Thymus (tissue), 11 donors: ENCODE results near the gene ID4. TPM values are rescaled to one million over a fixed set of nuclear protein-coding genes. Genes with fewer than 3 reads are reported as not detected.

Source experiments
- DNase-seq, 9 donors: peaks; one replicate each; pipeline ENCODE4 v3.0.0-alpha.2; 2013; ENCODE audit warnings: low spot score in 9 of 9, low read depth in 6 of 9, missing footprints in 1 of 9
- H3K27ac ChIP-seq, 2 donors: one replicate each; pipeline ENCODE4 v1.5.1; 2013; ENCODE audit warnings: control low read depth in 1 of 2, low read depth in 1 of 2, low read length in 1 of 2, mild to moderate bottlenecking in 1 of 2, moderate library complexity in 1 of 2
- H3K27me3 ChIP-seq, 2 donors: one replicate each; pipeline ENCODE4 v1.5.1; 2013; ENCODE audit warnings: low read length in 1 of 2; ENCODE audit not compliant: control insufficient read depth in 2 of 2, insufficient read depth in 1 of 2
- H3K36me3 ChIP-seq, 2 donors: one replicate each; pipeline ENCODE4 v1.5.1; 2013; ENCODE audit warnings: low read length in 1 of 2, mild to moderate bottlenecking in 1 of 2, moderate library complexity in 1 of 2; ENCODE audit not compliant: control insufficient read depth in 2 of 2, insufficient read depth in 2 of 2
- H3K4me1 ChIP-seq, 2 donors: one replicate each; pipeline ENCODE4 v1.5.1; 2013; ENCODE audit warnings: low read length in 2 of 2; ENCODE audit not compliant: control insufficient read depth in 2 of 2, insufficient read depth in 2 of 2
- H3K4me3 ChIP-seq, 2 donors: one replicate each; pipeline ENCODE4 v1.5.1; 2013; ENCODE audit warnings: low read length in 2 of 2, control low read depth in 1 of 2, mild to moderate bottlenecking in 1 of 2
- H3K9me3 ChIP-seq, 2 donors: one replicate each; pipeline ENCODE4 v1.5.1; 2013; ENCODE audit warnings: low read length in 1 of 2, mild to moderate bottlenecking in 1 of 2; ENCODE audit not compliant: control insufficient read depth in 2 of 2, insufficient read depth in 1 of 2
- WGBS: extraction: QIAGEN DNeasy Blood & Tissue Kit; methylation state at CpG from one replicate; pipeline ENCODE4 v1.1.7; 2013; 5-methylcytosine and 5-hydroxymethylcytosine counted together
- polyA plus RNA-seq: library from polyadenylated mRNA; stranded (reverse); fragments of 200-250 nt; gene quantifications from one replicate; pipeline ENCODE4 v1.2.3, GENCODE V29; 2013
- total RNA-seq: library from RNA; stranded (reverse); fragments of 120-200 nt; gene quantifications from one replicate; pipeline ENCODE4 v1.2.4, GENCODE V29; 2013
- donor health status: healthy.

Gene ID4
- total and polyA plus RNA-seq, 2 donors, result 1.5 to 10.9 TPM

DNA sequence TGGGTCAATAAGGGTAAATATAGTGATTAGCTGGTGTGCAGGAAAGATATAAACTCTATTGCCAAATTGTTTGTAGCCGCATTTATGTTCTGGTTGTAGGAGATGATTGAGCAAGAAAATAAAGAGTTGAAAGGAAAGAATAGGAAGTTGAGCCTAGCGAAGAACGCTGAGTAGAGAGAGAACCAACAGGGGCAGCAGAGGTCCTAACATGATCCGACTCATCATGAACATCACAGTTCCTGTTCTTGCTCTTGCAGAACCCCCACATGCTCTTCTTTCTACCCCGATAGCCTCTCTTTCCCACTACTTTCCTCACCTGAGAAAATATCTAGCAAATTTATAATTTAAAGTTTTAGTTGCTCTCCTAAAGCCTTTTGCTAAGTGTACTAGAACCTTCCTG, 9.9 kb upstream of the ID4 start:
- Histone ChIP-seq H3K4me3 (no peak overlapping the region), H3K27me3 (no peaks in the 10 kb centered on the region), H3K36me3 (no peaks in the 10 kb centered on the region), H3K4me1 (no peaks in the 10 kb centered on the region), H3K27ac (no peak overlapping the region), H3K9me3 (no peaks in the 10 kb centered on the region)
- 94% methylated on average over 5 of the region's 5 CpGs for WGBS
- no peak for DNase-seq

DNA sequence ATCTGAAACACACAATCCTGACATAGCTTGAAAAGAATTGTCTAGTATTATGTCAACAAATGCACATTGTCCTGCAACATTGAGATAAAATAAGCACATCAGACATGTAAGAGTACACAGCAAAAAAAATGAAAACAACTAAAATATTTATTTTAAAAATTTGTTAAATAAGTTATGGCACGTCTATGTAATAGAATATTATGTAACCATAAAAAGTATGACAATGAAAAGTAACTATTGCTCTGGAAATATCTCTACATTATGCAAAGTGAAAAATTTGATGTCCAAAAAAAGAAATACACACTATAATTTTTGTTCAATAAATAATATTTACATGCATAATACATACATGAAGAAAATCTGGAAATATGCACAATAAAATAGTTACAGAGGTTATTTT, 9.3 kb upstream of the ID4 start:
- Histone ChIP-seq H3K27me3 (no peaks in the 10 kb centered on the region), H3K4me3 (no peak overlapping the region), H3K4me1 (no peaks in the 10 kb centered on the region), H3K27ac (no peak overlapping the region), H3K36me3 (no peaks in the 10 kb centered on the region), H3K9me3 (no peaks in the 10 kb centered on the region)
- DNase-seq, result no peak
- WGBS, result 85% methylated on average over 1 of the region's 1 CpG

- no peak for DNase-seq
- Histone ChIP-seq H3K4me3 (no peak overlapping the region), H3K9me3 (no peaks in the 10 kb centered on the region), H3K36me3 (no peaks in the 10 kb centered on the region), H3K27ac (no peak overlapping the region), H3K27me3 (peaks cover 5 to 10% of the 10 kb centered on the region in 2 donors), H3K4me1 (no peaks in the 10 kb centered on the region)
- 97% methylated on average over 2 of the region's 2 CpGs for WGBS
Measured at GRCh38 chr6:19830171-19830570, 7.0 kb upstream of the ID4 start.

DNA sequence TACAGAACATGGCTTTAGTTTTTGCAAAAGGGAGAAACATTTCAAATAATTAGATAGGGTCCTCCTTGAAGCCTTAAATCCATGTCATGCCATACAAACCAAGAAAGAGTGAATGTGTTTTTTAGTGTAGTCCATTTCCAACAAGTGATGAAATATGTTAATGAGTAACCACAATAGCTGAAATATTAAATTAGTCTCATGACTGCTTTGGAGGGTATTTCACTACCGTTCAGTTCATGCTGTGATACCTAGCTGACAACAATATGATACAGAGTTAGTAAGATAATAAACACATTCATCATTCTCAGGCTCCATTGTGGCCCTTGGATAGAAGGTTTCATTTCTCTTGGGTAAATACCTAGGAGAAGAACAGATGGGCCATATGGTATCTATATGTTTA, 5.8 kb upstream of the ID4 start:
- Histone ChIP-seq H3K4me1 (no peaks in the 10 kb centered on the region), H3K9me3 (no peaks in the 10 kb centered on the region), H3K4me3 (no peak overlapping the region), H3K27ac (no peak overlapping the region), H3K27me3 (peaks cover 16 to 21% of the 10 kb centered on the region in 2 donors), H3K36me3 (no peaks in the 10 kb centered on the region)
- WGBS, result 92% methylated on average over 1 of the region's 1 CpG
- DNase-seq, result no peak

GRCh38 chr6:19833947-19834346, 3.2 kb upstream of the ID4 start:
- Histone ChIP-seq H3K27me3 (peaks cover 42 to 45% of the 10 kb centered on the region in 2 donors), H3K4me3 (no peak overlapping the region), H3K4me1 (no peaks in the 10 kb centered on the region), H3K9me3 (peaks cover 4 to 7% of the 10 kb centered on the region in 2 donors), H3K36me3 (no peaks in the 10 kb centered on the region), H3K27ac (no peak overlapping the region)
- 88% methylated on average over 5 of the region's 5 CpGs for WGBS
- DNase-seq, result no peak

GRCh38 chr6:19834858-19835257, 2.3 kb upstream of the ID4 start:
- Histone ChIP-seq H3K4me3 (no peak overlapping the region), H3K9me3 (peaks cover 4 to 7% of the 10 kb centered on the region in 2 donors), H3K27me3 (peaks cover 46 to 52% of the 10 kb centered on the region in 2 donors), H3K36me3 (no peaks in the 10 kb centered on the region), H3K27ac (no peak overlapping the region), H3K4me1 (no peaks in the 10 kb centered on the region)
- no peak for DNase-seq
- WGBS, result 92% methylated on average over 5 of the region's 5 CpGs

DNA sequence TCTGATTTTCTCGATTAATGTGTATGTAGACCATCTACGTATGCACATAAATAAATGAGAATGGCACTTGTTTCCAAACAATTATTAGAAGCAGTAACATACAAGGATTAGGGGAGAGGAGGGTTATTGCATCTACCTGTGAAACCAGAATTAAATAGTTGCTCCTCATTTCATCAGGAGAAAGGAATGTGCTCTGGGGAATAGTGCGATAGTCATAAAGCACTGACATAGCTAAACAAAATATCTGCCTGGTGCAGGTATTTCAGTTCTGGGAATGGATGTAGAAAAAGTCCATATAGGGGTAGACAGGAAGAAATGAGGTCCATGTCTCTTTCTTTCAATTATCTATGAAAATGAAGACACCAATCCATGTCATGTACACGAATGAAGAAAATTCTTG, 1.6 kb upstream of the ID4 start:
- no peaks in the 10 kb centered on the region for H3K4me1 ChIP-seq
- 91% methylated on average over 4 of the region's 4 CpGs for WGBS
- no peak overlapping the region for H3K27ac ChIP-seq
- no peaks in the 10 kb centered on the region for H3K36me3 ChIP-seq
- no peak overlapping the region for H3K4me3 ChIP-seq
- no peak for DNase-seq
- H3K9me3 ChIP-seq, result peaks cover 4 to 7% of the 10 kb centered on the region in 2 donors
- peaks cover 47 to 54% of the 10 kb centered on the region in 2 donors for H3K27me3 ChIP-seq

DNA sequence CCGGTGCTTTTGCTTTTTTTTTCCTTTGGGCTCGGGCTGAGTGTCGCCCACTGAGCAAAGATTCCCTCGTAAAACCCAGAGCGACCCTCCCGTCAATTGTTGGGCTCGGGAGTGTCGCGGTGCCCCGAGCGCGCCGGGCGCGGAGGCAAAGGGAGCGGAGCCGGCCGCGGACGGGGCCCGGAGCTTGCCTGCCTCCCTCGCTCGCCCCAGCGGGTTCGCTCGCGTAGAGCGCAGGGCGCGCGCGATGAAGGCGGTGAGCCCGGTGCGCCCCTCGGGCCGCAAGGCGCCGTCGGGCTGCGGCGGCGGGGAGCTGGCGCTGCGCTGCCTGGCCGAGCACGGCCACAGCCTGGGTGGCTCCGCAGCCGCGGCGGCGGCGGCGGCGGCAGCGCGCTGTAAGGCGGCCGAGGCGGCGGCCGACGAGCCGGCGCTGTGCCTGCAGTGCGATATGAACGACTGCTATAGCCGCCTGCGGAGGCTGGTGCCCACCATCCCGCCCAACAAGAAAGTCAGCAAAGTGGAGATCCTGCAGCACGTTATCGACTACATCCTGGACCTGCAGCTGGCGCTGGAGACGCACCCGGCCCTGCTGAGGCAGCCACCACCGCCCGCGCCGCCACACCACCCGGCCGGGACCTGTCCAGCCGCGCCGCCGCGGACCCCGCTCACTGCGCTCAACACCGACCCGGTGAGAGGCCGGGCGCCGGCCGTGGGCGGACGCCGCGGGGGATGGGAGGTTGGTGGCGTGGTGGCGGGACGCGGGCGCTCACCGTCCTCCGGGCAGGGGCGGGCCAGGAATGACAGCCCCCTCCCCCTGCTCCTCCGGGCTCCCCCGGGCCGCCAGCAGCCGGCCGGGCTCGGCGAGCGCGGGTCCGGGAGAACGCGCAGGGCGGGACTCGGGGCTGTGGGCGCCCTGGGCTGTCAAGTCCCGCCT, 606 bp downstream of the ID4 start:
- Histone ChIP-seq H3K9me3 (peaks cover 4 to 7% of the 10 kb centered on the region in 2 donors), H3K4me3 (peak overlapping the region; percentile 23 to 32), H3K27me3 (peaks cover 49 to 61% of the 10 kb centered on the region in 2 donors), H3K4me1 (no peaks in the 10 kb centered on the region), H3K36me3 (no peaks in the 10 kb centered on the region), H3K27ac (peak overlapping the region in 1 of 2 donors; percentile 42)
- DNase-seq, result no peak
- 4% methylated on average over 122 of the region's 122 CpGs for WGBS

- DNase-seq, result no peak
Measured at GRCh38 chr6:19838442-19839236, 1.5 kb downstream of the ID4 start.

More at GRCh38 chr6:19838442-19839236, 1.5 kb downstream of the ID4 start:
- peaks cover 4 to 7% of the 10 kb centered on the region in 2 donors for H3K9me3 ChIP-seq
- H3K4me1 ChIP-seq, result no peaks in the 10 kb centered on the region
- peaks cover 49 to 61% of the 10 kb centered on the region in 2 donors for H3K27me3 ChIP-seq
- H3K36me3 ChIP-seq, result no peaks in the 10 kb centered on the region
- H3K27ac ChIP-seq, result no peak overlapping the region
- 3% methylated on average over 63 of the region's 63 CpGs for WGBS
- H3K4me3 ChIP-seq, result peak overlapping the region; percentile 23 to 32
